ENCODE measurements around the gene PKP4. TPM values are rescaled to one million over a fixed set of nuclear protein-coding genes. Genes with fewer than 3 reads are reported as not detected.

Gene PKP4
- total and polyA plus RNA-seq, 7 donors: 6.8 to 23.8 (median 18.0) TPM

- TF ChIP-seq CTCF (IDR thresholded peaks at IDR 0.05): no peak
- no peaks in the 10 kb centered on the region for H3K4me1 ChIP-seq
- WGBS, 3 donors: 83 to 89% (median 87%) methylated on average over 1 of the region's 1 CpG
- ATAC-seq (no peak), DNase-seq (no peak)
- intact Hi-C loops (cut with DNase I): no loop called here
- H3K36me3 ChIP-seq (ENCODE audit: insufficient read depth in 1 of 2, low read depth in 1 of 2): no peaks in the 10 kb centered on the region
- H3K4me3 ChIP-seq: no peak overlapping the region
- no peaks in the 10 kb centered on the region for H3K27me3 ChIP-seq (ENCODE audit: insufficient read depth in 3 of 3, low read length in 2 of 3)
- H3K9me3 ChIP-seq: no peaks in the 10 kb centered on the region
- H3K27ac ChIP-seq: no peak overlapping the region
Observed at GRCh38 chr2:158554996-158555395, 98.2 kb downstream of the PKP4 start.

GRCh38 chr2:158556124-158556523 lies 99.4 kb downstream of the PKP4 start:
- Histone ChIP-seq H3K27me3 (ENCODE audit: insufficient read depth in 3 of 3, low read length in 2 of 3) (no peaks in the 10 kb centered on the region), H3K36me3 (ENCODE audit: insufficient read depth in 1 of 2, low read depth in 1 of 2) (no peaks in the 10 kb centered on the region), H3K4me3 (no peak overlapping the region), H3K27ac (no peak overlapping the region), H3K4me1 (no peaks in the 10 kb centered on the region), H3K9me3 (no peaks in the 10 kb centered on the region)
- TF ChIP-seq CTCF (IDR thresholded peaks at IDR 0.05): no peak
- no peak for DNase-seq
- ATAC-seq: no peak
- WGBS, 3 donors: 71 to 80% (median 78%) methylated on average over 3 of the region's 3 CpGs
- intact Hi-C loops (cut with DNase I): no loop called here

GRCh38 chr2:158557752-158558151 lies 101.0 kb downstream of the PKP4 start:
- H3K4me1 ChIP-seq: no peaks in the 10 kb centered on the region
- no peaks in the 10 kb centered on the region for H3K27me3 ChIP-seq (ENCODE audit: insufficient read depth in 3 of 3, low read length in 2 of 3)
- H3K9me3 ChIP-seq: no peaks in the 10 kb centered on the region
- intact Hi-C loops (cut with DNase I): no loop called here
- WGBS, 3 donors: 86 to 95% (median 90%) methylated on average over 2 of the region's 2 CpGs
- ATAC-seq: no peak
- H3K27ac ChIP-seq: no peak overlapping the region
- H3K4me3 ChIP-seq: no peak overlapping the region
- no peak for DNase-seq
- no peaks in the 10 kb centered on the region for H3K36me3 ChIP-seq (ENCODE audit: insufficient read depth in 1 of 2, low read depth in 1 of 2)
- TF ChIP-seq CTCF (IDR thresholded peaks at IDR 0.05): no peak

- no peaks in the 10 kb centered on the region for H3K9me3 ChIP-seq
- no peak overlapping the region for H3K4me3 ChIP-seq
- intact Hi-C loops (cut with DNase I): no loop called here
- no peaks in the 10 kb centered on the region for H3K36me3 ChIP-seq (ENCODE audit: insufficient read depth in 1 of 2, low read depth in 1 of 2)
- WGBS, 3 donors: 98 to 100% (median 100%) methylated on average over 4 of the region's 4 CpGs
- H3K27ac ChIP-seq: no peak overlapping the region
- DNase-seq (no peak), ATAC-seq (no peak)
- no peaks in the 10 kb centered on the region for H3K4me1 ChIP-seq
- no peaks in the 10 kb centered on the region for H3K27me3 ChIP-seq (ENCODE audit: insufficient read depth in 3 of 3, low read length in 2 of 3)
- TF ChIP-seq CTCF (IDR thresholded peaks at IDR 0.05): no peak
Observed at GRCh38 chr2:158559252-158559651, 102.5 kb downstream of the PKP4 start.

GRCh38 chr2:158560259-158560658 lies 103.5 kb downstream of the PKP4 start:
- TF ChIP-seq CTCF (IDR thresholded peaks at IDR 0.05): no peak
- ATAC-seq (no peak), DNase-seq (no peak)
- Histone ChIP-seq H3K4me3 (no peak overlapping the region), H3K9me3 (no peaks in the 10 kb centered on the region), H3K36me3 (ENCODE audit: insufficient read depth in 1 of 2, low read depth in 1 of 2) (no peaks in the 10 kb centered on the region), H3K27ac (no peak overlapping the region), H3K27me3 (ENCODE audit: insufficient read depth in 3 of 3, low read length in 2 of 3) (no peaks in the 10 kb centered on the region), H3K4me1 (no peaks in the 10 kb centered on the region)
- intact Hi-C loops (cut with DNase I): no loop called here
